Breast epithelium (tissue), 4 donors: ENCODE measurements around the gene GPC2. TPM values are rescaled to one million over a fixed set of nuclear protein-coding genes. Genes with fewer than 3 reads are reported as not detected.
"Not testable (repeated sequence)": the region's sequence is repeated elsewhere in the genome, so short reads cannot be mapped to it uniquely, and the experiment has no call there.

ENCODE experiments used
- DNase-seq, 2 donors: peaks; one replicate each; pipeline ENCODE4 v3.0.0-alpha.2; 2019; ENCODE audit warnings: low spot score in 2 of 2
- H3K27ac ChIP-seq, 2 donors: fragments of 200-600 bp; sonication (generic) in 1 of 2; one replicate each; pipeline ENCODE4 v1.5.1; 2016 to 2019; ENCODE audit warnings: mild to moderate bottlenecking in 1 of 2
- H3K27me3 ChIP-seq, 2 donors: fragments of 200-600 bp; sonication (generic) in 1 of 2; one replicate each; pipeline versions ENCODE4 v1.5.1 to v1.6.0; 2017 to 2019; ENCODE audit warnings: control low read depth in 1 of 2, mild to moderate bottlenecking in 1 of 2
- H3K36me3 ChIP-seq: fragments of 200-600 bp; one replicate; pipeline ENCODE4 v1.5.1; 2019
- H3K4me1 ChIP-seq, 2 donors: fragments of 200-600 bp; sonication (generic); one replicate each; pipeline ENCODE4 v1.5.1; 2016 to 2019; ENCODE audit warnings: control low read depth in 1 of 2
- H3K4me3 ChIP-seq, 3 donors: fragments of 200-600 bp; sonication (generic); 1 replicate in 2 of 3; 2 replicates in 1 of 3; pipeline ENCODE4 v1.5.1; 2016 to 2019; ENCODE audit warnings: mild to moderate bottlenecking in 3 of 3, moderate library complexity in 2 of 3
- H3K9me3 ChIP-seq, 2 donors: fragments of 200-600 bp; sonication (generic) in 1 of 2; one replicate each; pipeline ENCODE4 v1.5.1; 2016 to 2019; ENCODE audit warnings: control low read depth in 1 of 2
- CTCF ChIP-seq, 3 donors: fragments of 450-650 bp; IDR thresholded peaks; one replicate each; pipeline ENCODE4 v1.5.1; 2016 to 2017; ENCODE audit warnings: antibody characterized with exemption in 3 of 3, mild to moderate bottlenecking in 3 of 3, moderate library complexity in 3 of 3
- POLR2A ChIP-seq: fragments of 450-650 bp; IDR thresholded peaks from one replicate; pipeline ENCODE4 v1.6.1; 2016; ENCODE audit warnings: antibody characterized with exemption, mild to moderate bottlenecking, moderate library complexity
- POLR2AphosphoS5 ChIP-seq, 3 donors: sonication (generic); formaldehyde crosslinking; IDR thresholded peaks; one replicate each; pipeline ENCODE4 v1.6.1; 2017; ENCODE audit warnings: antibody characterized with exemption in 3 of 3
- intact Hi-C: fragments of 100-400 bp; cut with DNase I; formaldehyde crosslinking; loops from one replicate; pipeline ENCODE4 v1.15.1; 2023; ENCODE audit warnings: low total_unique reads
- total RNA-seq, 3 donors: library from RNA; depleted of rRNA; stranded (reverse); fragments of >200 nt; gene quantifications; one replicate each; pipeline ENCODE4 v1.1.0, GENCODE V29; 2016

GPC2 gene
- total RNA-seq, 3 donors from 2014 or later: 1.4 to 3.6 (median 3.4) TPM

GRCh38 chr7:100210805-100211204 is 33.6 kb upstream of the GPC2 start:
- Histone ChIP-seq H3K36me3 (no peaks in the 10 kb centered on the region), H3K27me3 (no peaks in the 10 kb centered on the region), H3K27ac (no peak overlapping the region), H3K9me3 (no peaks in the 10 kb centered on the region), H3K4me1 (no peaks in the 10 kb centered on the region), H3K4me3 (no peak overlapping the region)
- intact Hi-C loops: no loop called here
- DNase-seq: no peak
- TF ChIP-seq POLR2A: no peak
- no peak for TF ChIP-seq CTCF (IDR thresholded peaks at IDR 0.05)
- TF ChIP-seq POLR2AphosphoS5 (IDR thresholded peaks at IDR 0.05): no peak

DNA sequence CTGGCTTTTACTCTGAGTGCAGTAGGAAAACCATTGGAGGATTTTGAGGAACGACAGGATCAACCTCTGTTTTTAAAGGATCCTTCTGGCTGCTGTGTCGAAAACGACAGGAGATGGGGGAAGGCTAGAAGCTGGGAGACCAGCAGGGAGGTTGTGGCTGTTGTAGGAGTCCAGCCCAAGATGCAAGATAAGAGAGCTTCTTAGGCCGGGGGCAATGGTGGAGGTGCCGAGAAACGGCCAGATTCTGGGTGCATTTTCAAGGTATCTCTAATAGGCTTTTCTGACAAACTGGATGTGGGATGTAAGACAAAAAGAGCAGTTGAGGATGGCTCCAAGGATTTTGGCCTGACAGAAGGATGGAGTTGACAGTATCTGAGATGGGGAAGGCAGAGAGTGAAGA is 32.3 kb upstream of the GPC2 start:
- no peak for DNase-seq

GRCh38 chr7:100208911-100209408 is 31.8 kb upstream of the GPC2 start:
- Histone ChIP-seq H3K4me3 (no peak overlapping the region), H3K27ac (no peak overlapping the region), H3K4me1 (no peaks in the 10 kb centered on the region), H3K36me3 (no peaks in the 10 kb centered on the region), H3K27me3 (no peaks in the 10 kb centered on the region), H3K9me3 (no peaks in the 10 kb centered on the region)
- no peak for TF ChIP-seq POLR2AphosphoS5 (IDR thresholded peaks at IDR 0.05)
- no peak for TF ChIP-seq CTCF (IDR thresholded peaks at IDR 0.05)
- TF ChIP-seq POLR2A: no peak
- no peak for DNase-seq
- intact Hi-C loops: no loop called here

More for the DNA sequence above, 32.3 kb upstream of the GPC2 start:
- Histone ChIP-seq H3K9me3 (no peaks in the 10 kb centered on the region), H3K36me3 (no peaks in the 10 kb centered on the region), H3K27me3 (no peaks in the 10 kb centered on the region), H3K27ac (no peak overlapping the region), H3K4me3 (no peak overlapping the region), H3K4me1 (no peaks in the 10 kb centered on the region)
- TF ChIP-seq POLR2A (no peak), CTCF (IDR thresholded peaks at IDR 0.05) (no peak), POLR2AphosphoS5 (IDR thresholded peaks at IDR 0.05) (no peak)
- intact Hi-C loops: no loop called here

DNA sequence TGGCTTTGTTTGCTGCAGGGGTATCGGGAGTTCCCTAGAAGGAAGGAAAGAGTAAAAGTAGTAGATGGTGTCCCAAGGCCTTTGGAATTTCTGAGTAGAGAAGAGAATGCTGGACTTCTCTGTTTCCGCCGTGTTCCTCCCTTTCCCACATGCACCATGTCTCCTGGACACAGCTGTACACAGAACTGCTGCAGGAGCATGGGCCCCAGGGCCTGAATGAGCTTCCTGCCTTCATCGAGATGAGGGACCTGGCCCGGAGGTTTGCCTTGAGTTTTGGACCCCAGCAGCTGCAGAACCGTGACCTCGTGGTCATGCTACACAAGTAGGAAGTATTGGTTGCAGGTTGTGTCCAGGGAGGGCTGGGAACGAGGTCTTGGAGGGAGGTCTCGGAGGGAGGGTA is 27.3 kb upstream of the GPC2 start:
- DNase-seq: no peak
- H3K36me3 ChIP-seq: no peaks in the 10 kb centered on the region
- no peak overlapping the region for H3K27ac ChIP-seq
- intact Hi-C loops: no loop called here
- no peaks in the 10 kb centered on the region for H3K4me1 ChIP-seq
- H3K4me3 ChIP-seq: no peak overlapping the region
- no peaks in the 10 kb centered on the region for H3K9me3 ChIP-seq
- no peaks in the 10 kb centered on the region for H3K27me3 ChIP-seq
- TF ChIP-seq POLR2A (no peak), POLR2AphosphoS5 (IDR thresholded peaks at IDR 0.05) (no peak)

DNA sequence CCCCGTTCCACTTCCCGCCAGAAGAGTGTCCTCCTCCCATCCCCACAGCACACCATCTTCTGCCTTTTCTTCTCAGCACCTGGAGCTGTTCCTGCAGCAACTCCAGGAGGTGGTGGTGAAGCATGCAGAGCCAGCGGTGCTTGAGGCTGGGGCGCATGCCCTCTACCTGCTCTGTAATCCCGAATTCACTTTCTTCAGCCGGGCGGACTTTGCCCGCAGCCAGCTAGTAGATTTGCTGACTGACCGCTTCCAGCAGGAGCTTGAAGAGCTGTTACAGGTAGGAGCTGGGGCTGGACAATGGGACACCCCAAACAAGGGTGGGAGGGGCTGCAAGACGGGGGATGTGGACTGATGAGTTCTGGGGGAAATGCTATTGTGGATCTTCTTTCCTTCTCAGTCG is 23.5 kb upstream of the GPC2 start:
- Histone ChIP-seq H3K4me3 (no peak overlapping the region), H3K36me3 (no peaks in the 10 kb centered on the region), H3K4me1 (no peaks in the 10 kb centered on the region), H3K27me3 (no peaks in the 10 kb centered on the region), H3K27ac (no peak overlapping the region), H3K9me3 (no peaks in the 10 kb centered on the region)
- intact Hi-C loops: no loop called here
- DNase-seq: no peak
- no peak for TF ChIP-seq POLR2AphosphoS5 (IDR thresholded peaks at IDR 0.05)
- TF ChIP-seq POLR2A: no peak
- no peak for TF ChIP-seq CTCF (IDR thresholded peaks at IDR 0.05)

DNA sequence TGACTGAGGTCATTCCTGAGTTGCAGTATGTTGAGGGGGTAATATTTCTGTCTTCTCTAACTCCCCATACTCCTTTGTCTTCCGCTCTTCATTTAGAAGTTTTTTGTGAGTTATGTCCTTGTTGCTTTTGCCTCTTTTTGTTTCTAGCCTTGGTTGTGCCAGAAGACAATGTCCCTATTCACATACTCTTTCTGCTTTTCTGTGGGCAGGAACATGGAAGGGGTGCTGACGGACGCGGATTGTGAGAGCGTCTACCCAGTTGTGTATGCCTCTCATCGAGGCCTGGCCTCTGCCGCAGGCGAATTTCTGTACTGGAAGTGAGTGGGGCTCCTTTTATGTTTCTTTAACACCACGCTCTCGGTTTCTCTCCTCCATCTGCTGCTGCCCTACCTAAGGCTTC is 21.1 kb upstream of the GPC2 start:
- H3K27me3 ChIP-seq: no peaks in the 10 kb centered on the region
- no peak overlapping the region for H3K27ac ChIP-seq
- H3K36me3 ChIP-seq: no peaks in the 10 kb centered on the region
- H3K4me1 ChIP-seq: no peaks in the 10 kb centered on the region
- intact Hi-C loops: no loop called here
- H3K4me3 ChIP-seq: no peak overlapping the region
- no peaks in the 10 kb centered on the region for H3K9me3 ChIP-seq
- DNase-seq: no peak
- TF ChIP-seq CTCF (IDR thresholded peaks at IDR 0.05): no peak
- no peak for TF ChIP-seq POLR2A
- TF ChIP-seq POLR2AphosphoS5 (IDR thresholded peaks at IDR 0.05): no peak

GRCh38 chr7:100195901-100196322 is 18.7 kb upstream of the GPC2 start:
- DNase-seq, H3K9me3 ChIP-seq, H3K36me3 ChIP-seq, H3K4me1 ChIP-seq, H3K4me3 ChIP-seq, H3K27me3 ChIP-seq, H3K27ac ChIP-seq, intact Hi-C loops: not testable (repeated sequence)
